Stimulated activated CD8-positive, alpha-beta memory T cell treated with anti-CD3 and anti-CD28 coated beads, Interleukin-15, amount 100 ng/mL, for 1 hour (primary cell): ENCODE data around the gene BLMH.

Source experiments
- DNase-seq: peaks from one replicate; pipeline ENCODE4 v3.0.0-alpha.2; 2020; ENCODE audit warnings: low read depth

The BLMH gene, protein sequence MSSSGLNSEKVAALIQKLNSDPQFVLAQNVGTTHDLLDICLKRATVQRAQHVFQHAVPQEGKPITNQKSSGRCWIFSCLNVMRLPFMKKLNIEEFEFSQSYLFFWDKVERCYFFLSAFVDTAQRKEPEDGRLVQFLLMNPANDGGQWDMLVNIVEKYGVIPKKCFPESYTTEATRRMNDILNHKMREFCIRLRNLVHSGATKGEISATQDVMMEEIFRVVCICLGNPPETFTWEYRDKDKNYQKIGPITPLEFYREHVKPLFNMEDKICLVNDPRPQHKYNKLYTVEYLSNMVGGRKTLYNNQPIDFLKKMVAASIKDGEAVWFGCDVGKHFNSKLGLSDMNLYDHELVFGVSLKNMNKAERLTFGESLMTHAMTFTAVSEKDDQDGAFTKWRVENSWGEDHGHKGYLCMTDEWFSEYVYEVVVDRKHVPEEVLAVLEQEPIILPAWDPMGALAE

DNA sequence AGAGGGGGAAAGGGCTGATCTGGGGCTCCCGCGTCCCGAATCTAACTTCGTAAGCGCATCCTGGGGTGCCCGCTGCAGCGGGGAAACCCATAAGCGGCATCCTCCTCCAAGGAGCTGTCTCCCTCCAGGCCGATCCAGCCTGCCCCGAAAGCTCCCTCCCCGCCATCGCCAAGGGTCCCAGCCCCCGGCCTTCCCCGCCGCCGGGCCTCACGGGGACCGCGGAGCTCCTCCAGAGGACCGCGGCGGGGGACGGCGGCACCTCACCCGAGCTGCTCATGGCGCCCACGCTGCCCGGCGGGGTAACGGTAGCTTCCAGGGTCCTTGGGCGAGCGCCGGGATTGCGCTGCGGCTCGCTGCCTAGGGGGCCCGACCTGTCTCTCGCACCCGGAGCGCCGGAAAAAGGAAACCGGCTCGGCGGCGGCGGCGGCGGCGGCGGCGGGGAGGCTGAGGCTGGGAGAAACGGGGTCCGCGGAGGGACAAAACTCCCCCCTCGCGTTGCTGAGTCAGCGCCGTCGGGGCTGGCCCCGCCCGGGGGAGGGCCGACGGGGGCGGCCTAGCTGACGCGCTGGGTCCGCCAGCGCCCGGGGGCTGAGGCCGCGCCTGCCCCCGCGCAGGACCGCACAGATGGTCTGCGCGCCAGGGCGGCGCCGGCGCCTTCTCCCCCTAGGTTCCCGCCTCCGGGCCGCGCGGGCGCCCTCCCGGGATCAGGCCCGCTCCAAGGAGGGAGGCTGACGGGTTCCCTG is at the start of gene BLMH:
TSS of gene BLMH (minus strand) at position 402 of the 743 bp plus-strand sequence. CDS start at position 277, 125 bp downstream.
- DNase-seq: peak; percentile 62

DNA sequence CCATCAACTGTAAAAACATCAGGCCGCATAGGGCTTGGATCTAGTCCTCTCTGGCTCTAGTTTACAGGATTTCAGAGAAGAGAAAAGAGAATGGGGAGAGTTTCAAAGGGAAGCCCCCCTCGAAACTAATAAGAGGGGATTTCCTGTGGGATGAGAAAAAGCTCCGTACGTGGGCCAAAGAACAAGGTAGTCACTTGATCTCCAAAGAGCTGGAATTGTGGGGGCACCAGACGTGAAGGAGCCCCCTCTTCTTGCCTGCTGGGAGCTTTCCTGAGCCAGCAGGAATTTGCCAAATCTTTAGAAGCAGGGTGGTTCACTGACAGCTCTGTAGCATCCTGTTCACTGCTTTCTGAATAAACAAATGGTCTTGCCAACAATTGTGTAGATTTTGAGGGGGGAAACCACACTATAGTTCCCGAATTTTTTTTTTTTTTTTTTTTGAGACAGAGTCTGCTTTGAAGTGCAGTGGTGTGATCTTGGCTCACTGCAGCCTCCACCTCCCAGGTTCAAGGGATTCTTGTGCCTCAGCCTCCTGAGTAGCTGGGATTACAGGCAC is 49.1 kb upstream of the BLMH start:
- DNase-seq: no peak

DNA sequence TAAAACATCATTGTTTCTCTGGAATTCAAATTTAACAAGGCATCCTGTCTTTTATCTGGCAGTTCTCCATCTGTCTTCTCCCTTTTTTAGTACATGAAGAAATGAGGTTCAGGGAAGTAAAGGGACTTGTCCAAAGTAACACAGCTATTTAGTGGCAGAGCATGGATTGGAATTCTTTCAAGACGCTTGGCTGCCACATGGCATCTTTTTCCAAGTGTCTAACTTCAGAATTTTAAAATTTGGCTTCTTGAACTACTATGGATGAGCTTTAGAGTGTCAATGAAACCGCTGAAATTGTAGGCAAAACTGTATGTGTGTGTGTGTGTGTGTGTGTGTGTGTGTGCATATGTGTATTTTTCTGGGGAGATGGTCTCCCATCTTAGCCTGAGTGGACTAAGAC is 47.3 kb upstream of the BLMH start:
- no peak for DNase-seq

DNA sequence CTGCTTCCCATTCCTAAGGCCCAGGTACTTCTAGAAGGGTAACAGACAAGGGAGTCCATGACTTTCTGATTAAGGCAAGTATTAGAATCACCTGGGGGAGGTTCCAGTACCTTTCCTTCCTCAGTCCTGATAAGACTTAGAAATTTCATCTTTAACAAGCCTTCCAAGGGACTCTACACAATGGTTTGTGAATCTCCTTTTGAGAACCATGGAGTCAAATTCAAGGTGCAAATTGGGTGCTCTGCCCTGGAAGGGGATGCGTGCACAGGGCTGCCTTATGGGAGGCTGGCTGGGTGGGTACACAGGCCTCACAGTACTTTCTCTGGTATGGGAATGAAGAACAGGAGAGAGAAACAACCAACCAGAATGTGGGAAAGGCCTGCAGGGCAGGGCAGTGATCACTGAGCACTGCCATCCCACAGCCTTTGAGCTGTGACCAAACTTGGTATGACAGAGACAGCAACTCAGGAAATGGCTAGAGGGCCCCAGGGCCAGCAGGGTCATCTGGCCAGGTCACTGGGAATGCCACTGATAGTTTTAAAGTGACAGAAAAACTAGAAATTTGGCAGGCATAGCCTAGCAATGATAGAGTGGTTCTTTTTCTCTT is 45.8 kb upstream of the BLMH start:
- no peak for DNase-seq

DNA sequence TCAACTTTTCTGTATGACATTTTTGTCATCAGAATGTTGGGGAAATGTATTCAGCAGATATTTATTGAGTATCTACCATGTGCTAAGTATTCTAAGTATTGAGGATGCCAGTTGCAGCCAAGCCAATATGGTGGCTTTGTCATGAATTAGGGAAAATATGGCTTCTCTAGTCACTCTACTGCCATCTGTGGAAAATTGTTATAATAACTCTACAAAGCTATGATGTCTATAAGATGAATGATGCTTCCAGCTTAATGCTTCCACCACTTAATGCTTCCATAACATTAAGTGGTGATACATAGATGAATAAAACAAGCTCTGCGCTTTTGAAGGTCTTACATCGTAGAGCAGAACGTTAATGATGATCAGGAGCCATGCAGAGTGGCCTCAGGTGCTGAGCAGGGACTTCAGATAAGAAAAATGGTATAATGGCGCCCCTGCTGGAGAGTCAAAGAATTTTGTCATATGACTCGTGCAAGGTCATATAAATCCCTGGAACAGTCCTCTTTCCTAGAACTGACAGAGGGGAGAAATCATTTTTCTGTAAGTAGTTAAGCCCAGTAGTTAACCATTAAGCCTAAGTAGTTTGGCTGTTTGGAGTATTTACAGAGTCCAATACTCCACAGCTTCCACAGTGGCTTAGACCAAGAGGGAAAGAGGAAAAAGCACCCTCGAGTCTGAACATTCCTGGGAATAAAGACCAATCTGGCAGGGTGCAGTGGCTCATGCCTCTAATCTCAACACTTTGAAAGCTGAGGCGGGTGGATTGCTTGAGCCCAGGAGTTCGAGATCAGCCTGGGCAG is 44.8 kb upstream of the BLMH start:
- peak; percentile 38 for DNase-seq

DNA sequence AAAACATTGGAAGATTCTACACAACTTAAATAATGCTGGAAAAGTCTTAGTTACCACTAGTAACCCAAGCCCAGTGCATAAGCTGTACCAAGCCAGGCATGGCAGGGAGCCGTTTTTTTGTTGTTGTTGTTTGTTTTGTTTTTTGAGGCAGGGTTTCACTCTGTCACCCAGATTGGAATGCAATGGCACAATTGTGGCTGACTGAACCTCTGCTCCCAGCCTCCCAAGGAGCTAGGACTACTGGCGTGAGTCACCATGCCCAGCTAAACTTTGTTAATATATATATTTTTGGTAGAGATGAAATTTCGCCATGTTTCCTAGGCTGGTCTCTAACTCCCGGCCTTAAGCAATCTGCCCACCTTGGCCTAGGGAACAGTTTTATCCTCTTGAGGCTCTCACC is 42.7 kb upstream of the BLMH start:
- no peak for DNase-seq

DNA sequence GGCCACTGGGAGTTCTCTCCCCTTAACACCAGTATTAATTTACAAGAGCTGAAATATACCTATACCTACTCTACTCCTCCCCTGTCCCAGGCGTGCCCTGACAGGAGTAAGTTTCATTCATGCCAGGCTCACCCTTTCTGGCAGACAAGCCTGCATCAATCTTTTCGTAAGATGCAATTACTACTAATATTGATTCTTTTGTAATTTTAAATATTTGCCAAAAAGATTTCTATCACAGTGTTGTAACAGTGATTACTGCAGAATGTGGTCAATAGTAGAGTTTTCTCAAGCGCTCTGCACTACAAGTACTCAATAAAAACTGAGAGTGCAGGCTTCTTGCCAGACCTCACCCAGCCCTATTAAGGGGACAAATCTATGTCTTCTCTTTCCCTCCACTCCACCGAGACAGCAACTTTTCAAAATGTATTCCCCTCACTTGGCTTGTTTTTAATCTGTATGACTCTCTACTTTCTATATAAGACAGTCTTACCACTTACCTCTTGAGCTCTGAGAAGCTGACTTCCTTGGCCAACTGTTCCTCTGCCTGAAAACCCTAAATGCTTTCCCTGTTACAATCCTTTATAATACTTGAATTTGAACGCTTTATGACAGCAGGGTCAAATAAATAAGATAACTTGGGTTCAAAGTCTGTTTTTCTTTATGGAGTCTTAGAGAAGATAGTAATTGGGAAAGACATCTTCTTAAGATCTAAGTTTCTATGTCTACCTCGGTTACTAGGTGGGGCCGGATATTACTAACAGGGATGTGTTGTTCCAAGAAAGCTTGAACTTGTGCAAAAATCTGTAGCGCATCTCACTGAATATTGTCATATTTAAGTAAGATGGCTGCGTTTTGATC is 42.0 kb upstream of the BLMH start, which contains the start of gene TMIGD1:
TSS of gene TMIGD1 (minus strand) at position 555 of the 858 bp plus-strand sequence. CDS start 1,924 bp downstream, outside the sequence.
- DNase-seq: no peak

DNA sequence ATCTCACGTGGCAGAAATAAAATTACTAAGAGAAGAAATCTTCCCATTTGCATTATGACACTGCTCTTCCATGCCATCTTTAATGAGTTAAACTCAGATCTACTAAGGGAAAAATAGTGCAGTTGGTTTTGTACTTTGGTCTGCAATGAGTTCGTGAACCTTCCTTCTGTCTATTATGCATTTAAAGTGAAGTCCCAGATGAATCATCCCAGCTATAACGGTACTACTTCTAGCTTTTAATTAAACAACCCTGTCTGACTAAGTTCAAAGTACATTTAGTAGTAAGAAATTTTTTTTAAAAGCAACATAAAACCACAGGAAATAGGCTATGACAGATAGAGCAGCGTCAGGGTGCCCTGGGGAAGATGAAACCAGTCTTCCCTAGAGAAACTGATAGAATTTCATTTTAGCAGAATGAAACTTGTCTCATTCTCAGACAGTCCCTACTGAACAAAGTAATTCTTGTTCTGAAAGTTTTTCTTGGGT is 40.4 kb upstream of the BLMH start:
- no peak for DNase-seq

DNA sequence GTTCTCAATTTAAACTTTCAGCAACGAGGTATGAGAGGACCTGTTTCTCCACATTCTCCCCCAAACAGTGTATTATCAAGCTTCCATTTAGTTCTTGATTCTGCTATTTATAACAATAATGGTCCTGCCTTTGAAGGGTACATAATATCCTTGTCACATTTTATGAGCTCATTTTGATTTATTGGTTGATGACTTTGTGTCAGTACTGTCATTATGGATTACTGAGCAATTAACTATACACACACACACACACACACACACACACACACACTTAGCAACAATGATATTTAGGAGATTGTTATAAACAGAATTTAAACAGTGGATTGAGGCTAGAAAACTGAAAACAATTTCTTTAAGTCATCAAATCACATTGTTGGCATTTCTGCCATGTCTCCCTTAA is 35.1 kb upstream of the BLMH start:
- DNase-seq: no peak

DNA sequence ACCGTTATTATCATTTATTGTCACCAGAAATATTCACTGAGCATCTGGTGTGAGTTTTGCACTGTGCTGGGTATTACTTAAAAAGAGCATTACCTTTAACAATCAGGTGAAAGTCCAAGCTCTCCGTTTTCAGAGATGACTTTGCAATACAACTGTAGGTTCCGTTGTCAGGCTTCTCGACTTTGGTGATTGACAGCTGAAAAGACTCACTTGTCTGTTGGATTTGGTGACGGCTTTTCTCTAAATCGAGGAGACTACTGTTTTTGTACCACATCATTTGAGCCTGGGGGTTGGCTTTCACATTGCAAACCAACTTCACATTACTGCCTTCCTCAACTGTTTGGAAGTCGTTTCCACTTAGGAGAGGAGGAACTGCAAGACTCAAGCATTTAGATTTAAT is 33.0 kb upstream of the BLMH start:
- no peak for DNase-seq

DNA sequence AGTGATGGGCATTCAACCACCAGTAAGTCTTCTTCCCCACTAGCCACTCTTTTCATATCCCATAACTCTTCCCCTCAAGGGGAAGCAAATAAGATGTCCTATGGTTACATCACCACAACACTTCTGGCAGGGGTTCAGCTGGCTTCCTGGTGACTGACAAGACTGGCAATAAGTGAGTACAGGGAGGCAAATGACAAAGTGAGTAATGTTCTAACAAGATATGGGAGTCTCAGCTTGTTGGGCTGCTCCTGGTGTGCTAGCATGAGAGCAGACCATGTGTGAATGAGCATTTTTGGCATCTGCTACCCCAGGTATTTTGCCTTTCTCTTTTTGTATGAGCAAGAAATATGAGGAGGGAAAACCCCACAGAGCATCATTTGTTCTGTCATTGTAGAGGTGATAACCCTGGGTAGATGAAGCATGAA is 32.2 kb upstream of the BLMH start:
- DNase-seq: no peak

DNA sequence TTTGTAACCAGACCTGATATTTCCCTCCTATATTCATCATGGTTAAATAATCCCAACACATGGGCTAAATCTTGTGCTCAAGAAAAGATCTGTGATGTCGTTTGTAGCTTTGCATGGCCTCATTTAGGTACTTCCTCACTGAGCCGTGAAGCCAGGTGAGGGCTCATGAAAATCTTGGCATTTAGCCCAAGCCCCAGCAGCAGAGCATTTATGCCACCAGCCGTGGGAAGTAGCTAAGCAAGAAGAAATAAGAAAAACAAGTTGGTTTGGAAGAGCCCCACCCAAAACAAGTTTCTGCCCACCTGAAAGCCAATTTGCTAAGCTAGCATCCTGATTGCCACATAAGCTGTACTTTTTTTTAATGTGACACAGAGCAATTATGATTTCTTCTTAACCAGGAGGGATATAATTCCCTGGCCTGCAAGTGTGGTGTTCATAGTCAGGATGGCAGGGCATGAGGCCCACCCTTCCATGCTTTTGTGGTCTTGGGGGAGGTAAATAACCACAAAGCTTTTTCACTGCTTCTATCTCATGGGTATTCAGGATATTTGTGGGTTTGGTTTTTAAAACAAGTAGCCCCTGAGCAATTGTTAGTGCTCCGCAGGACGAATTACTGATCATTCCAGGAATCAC is 31.6 kb upstream of the BLMH start:
- no peak for DNase-seq

DNA sequence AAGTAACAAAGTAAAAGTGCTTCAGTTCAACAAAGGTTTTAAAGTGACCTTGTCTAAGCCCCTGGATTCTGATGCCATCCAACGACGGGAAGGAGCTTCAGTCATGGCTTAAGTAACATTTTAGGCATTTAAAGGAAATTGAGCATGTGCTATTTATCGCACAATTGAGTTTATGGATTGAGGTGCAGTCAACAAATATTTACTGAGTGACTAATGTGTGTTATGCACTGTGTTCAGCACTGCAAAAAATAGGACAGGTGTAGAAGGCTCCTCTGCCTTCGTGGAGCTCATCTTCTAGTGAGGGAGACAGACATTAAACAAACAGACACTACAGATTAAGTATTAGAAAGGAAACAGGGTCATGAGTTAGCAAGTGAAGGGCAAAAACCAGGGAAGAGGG is 29.6 kb upstream of the BLMH start:
- no peak for DNase-seq

DNA sequence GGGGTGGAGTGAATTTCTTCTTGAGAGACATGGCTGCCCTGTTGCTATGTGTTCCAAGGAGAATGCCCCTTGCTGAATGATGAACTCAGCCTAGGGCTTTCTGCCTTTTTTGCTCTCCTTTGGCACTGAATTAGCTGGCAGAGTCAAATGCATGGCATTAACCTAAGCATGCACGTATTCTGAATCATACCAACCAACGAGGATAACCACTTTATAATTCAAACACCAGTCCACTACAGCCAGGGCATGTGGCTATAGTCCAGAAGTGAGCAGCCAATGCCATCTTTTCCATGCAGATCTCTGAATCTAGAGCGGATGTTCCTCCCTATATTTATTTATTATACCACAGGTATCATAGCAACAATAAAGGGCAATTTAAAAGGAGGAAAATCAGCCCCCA is 26.4 kb upstream of the BLMH start:
- no peak for DNase-seq

DNA sequence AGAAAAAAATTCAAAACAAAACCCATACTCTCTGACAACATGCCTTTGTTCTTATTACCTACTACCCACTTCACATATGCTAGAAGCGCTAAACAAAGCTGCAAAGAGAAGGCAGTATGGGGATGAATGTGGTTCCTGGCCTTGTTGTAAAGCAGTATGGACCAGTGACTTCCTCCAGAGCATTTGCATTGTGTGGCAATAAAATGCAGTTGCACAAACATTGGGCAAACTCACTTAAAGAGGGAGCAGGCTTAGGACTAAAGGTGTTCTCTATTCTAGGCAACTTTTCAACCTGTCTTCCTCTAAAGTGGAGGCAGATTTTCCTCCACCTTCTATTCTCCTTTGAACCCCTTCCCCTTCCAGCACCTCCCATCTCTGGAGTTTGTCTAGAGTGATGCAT is 25.0 kb upstream of the BLMH start:
- DNase-seq: no peak

DNA sequence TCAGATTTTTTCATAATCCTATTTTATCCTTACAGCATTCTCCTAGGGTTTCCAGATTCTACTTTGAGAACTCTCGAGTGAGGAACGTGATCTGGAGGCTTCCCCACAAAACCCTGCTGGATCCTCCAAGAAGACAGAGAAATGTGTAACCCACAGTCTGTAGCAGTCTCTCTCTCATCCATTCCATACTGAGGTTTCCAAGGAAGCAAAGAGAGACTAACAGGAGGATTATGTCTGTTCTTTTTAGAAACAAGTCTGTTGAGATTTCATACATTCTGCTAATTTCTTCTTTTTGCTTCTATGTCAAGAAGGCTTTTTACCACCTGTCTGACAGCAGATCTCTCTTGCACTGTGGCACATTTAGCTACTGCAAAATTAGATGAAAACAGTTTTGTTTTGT is 23.4 kb upstream of the BLMH start:
- no peak for DNase-seq

DNA sequence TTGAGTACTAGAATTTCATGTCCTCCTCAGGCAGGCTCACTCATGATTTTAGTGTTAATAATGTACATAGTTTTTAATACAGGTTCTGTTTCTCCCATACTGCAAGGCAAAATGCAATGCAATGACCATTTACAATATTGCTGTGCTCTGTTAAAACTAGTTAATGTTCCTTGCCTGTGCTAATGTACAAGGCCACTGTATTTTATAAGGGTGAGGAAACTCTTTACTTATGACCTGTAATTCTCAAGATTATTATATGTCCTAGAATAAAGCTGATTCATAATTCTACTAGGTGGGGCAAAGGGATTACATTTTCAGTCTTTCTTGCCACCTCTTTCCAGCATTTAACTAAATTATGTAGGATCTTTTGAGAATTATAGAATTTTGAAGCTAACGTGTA is 22.7 kb upstream of the BLMH start:
- DNase-seq: no peak

DNA sequence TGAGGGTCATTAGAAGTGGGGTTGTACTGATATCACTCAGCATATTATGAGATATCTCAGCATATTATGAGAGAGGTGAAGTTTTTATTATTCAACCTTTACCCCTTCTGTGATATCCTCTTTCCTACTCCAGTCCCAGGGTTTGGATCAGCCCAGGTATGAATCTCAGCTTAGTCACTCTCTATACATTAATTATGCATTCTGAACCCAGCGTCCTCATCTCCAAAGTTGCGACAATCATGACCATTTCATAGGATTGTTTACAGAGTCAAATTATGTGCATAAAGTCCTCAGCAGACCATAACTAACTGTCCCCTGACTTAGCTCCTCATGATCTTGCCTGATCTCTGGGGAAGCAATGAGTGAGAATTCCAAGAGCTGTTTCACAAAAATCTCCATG is 20.5 kb upstream of the BLMH start:
- DNase-seq: no peak

DNA sequence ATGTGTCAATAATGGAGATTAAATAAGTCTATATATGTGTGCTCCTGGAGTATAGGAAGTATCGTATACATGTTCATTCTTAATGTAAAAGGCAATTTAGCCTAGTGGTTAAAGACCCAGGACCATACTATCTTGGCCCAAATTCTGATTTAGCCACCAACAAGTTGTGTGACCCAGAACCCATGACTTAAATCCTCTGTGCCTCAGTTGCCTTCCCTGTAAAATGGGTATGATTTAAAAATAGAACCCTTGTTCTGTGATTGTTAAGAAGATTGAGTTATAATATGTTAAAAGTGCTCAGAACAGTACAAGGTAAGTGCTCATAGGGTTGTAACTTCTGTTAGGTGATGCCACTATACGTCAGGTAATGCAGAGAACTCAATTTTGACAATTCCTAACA is 18.8 kb upstream of the BLMH start:
- no peak for DNase-seq

DNA sequence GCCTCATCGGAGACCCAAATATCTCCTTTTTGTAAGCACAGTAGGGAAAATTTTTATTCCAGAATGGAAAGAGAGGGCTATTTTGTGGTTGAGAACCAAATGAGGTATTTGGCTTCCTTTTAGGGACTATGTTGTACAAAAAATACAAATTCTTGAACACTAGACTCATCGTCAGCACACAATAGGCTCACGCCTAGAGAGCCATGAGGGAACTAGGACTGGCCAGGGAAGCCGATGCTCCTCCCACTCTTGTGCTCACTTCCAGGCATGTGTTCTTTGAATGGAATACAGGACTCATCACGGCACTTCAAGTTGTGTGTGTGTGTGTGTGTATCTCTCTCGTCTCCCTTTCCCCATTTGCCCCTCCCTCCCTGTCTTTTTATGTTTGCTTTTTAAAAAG is 17.8 kb upstream of the BLMH start:
- no peak for DNase-seq
